OCI-LY3 (cell line): Measurements from ENCODE around the gene COMMD7.

ENCODE experiments used
- CTCF ChIP-seq: fragments of 200-600, 300-600 bp; sonication (generic); IDR thresholded peaks from 2 replicates; pipeline ENCODE4 v1.5.1; 2014; ENCODE audit warnings: antibody characterized with exemption, low read length, low read depth
- EZH2phosphoT487 ChIP-seq: fragments of 200-600 bp; shearing (Covaris generic); IDR thresholded peaks from 2 replicates; pipeline ENCODE4 v1.6.1; 2018; ENCODE audit warnings: antibody characterized with exemption, mixed run types, low read depth

GRCh38 chr20:32709632-32710121 lies 33.6 kb downstream of the COMMD7 start:
- TF ChIP-seq CTCF, result no peak
- TF ChIP-seq EZH2phosphoT487, result no peak
